Measurements from ENCODE around the gene LINGO1. TPM values are rescaled to one million over a fixed set of nuclear protein-coding genes. Genes with fewer than 3 reads are reported as not detected.

Gene LINGO1
- total and polyA plus RNA-seq, 2 donors (not counting 1 experiment from before 2014, with no cell fraction given) = 0.05 TPM; not detected in 1

DNA sequence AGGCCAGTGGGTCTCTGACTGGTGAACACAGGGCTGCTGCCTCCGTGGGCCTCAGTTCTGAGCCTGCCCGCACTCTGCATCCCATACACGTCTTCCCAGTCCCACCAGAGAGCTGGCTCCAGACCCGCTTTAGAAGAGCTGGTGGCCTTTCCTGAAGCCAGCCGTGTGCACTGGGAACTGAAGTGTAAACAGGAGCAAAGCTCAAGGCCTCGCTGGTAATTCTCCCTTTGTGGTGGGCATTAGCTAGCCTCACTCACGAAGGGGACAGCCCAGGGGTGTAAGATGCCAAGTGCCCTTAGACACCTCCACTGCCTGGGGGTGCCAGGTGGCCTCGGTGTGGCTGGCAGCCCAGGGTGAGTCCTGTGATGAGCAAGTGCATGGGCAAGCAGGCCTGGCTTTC is 12.9 kb upstream of the LINGO1 start:
- TF ChIP-seq, protein P1, sequence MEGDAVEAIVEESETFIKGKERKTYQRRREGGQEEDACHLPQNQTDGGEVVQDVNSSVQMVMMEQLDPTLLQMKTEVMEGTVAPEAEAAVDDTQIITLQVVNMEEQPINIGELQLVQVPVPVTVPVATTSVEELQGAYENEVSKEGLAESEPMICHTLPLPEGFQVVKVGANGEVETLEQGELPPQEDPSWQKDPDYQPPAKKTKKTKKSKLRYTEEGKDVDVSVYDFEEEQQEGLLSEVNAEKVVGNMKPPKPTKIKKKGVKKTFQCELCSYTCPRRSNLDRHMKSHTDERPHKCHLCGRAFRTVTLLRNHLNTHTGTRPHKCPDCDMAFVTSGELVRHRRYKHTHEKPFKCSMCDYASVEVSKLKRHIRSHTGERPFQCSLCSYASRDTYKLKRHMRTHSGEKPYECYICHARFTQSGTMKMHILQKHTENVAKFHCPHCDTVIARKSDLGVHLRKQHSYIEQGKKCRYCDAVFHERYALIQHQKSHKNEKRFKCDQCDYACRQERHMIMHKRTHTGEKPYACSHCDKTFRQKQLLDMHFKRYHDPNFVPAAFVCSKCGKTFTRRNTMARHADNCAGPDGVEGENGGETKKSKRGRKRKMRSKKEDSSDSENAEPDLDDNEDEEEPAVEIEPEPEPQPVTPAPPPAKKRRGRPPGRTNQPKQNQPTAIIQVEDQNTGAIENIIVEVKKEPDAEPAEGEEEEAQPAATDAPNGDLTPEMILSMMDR (conservative IDR thresholded peaks at IDR 0.05 in 1 of 2, IDR thresholded peaks at IDR 0.05 in 1 of 2; ENCODE audit: low read depth in 1 of 2, low read length in 2 of 2) = no peak
- TF ChIP-seq EZH2 (IDR thresholded peaks at IDR 0.05; ENCODE audit: low read length, missing control alignments) = no peak
- H3K79me2 ChIP-seq (ENCODE audit: control insufficient read depth, insufficient read depth, low read length) = no peaks in the 10 kb centered on the region

GRCh38 chr15:77644543-77645247 is 12.0 kb upstream of the LINGO1 start:
- H4K20me1 ChIP-seq (ENCODE audit: control insufficient read depth, extremely low read depth, insufficient read depth, low read length) = no peaks in the 10 kb centered on the region
- H3K4me3 ChIP-seq (replicated peaks in 1 of 4; ENCODE audit: control extremely low read depth in 1 of 4, insufficient read depth in 1 of 4, low read depth in 3 of 4, low read length in 4 of 4) = no peak overlapping the region
- H3K4me1 ChIP-seq (ENCODE audit: control insufficient read depth, extremely low read depth, insufficient read depth, low read length) = no peaks in the 10 kb centered on the region
- H3K79me2 ChIP-seq (ENCODE audit: control insufficient read depth, insufficient read depth, low read length) = no peaks in the 10 kb centered on the region
- peaks cover 2% of the 10 kb centered on the region for H3K27me3 ChIP-seq (ENCODE audit: control insufficient read depth, insufficient read depth, low read length)
- no peak overlapping the region for H3K4me2 ChIP-seq (ENCODE audit: extremely low read depth, insufficient read depth, low read length)
- H3K27ac ChIP-seq (ENCODE audit: insufficient read depth, low read length) = no peak overlapping the region
- no peak for DNase-seq (ENCODE audit: low read depth in 2 of 2)
- no peak overlapping the region for H3K9ac ChIP-seq (ENCODE audit: insufficient read depth, low read length)
- no peaks in the 10 kb centered on the region for H3K9me3 ChIP-seq (ENCODE audit: control insufficient read depth, insufficient read depth, low read depth, low read length)
- no peaks in the 10 kb centered on the region for H3K36me3 ChIP-seq (ENCODE audit: control insufficient read depth, insufficient read depth, low read length)
- TF ChIP-seq, protein P1 (conservative IDR thresholded peaks at IDR 0.05 in 1 of 2, IDR thresholded peaks at IDR 0.05 in 1 of 2; ENCODE audit: low read depth in 1 of 2, low read length in 2 of 2) = no peak
- TF ChIP-seq EZH2 (IDR thresholded peaks at IDR 0.05; ENCODE audit: low read length, missing control alignments) = no peak
- H2AFZ ChIP-seq (ENCODE audit: low read length) = no peak overlapping the region

More for the DNA sequence above, 12.9 kb upstream of the LINGO1 start:
- Histone ChIP-seq H3K9ac (ENCODE audit: insufficient read depth, low read length) (no peak overlapping the region), H3K27me3 (ENCODE audit: control insufficient read depth, insufficient read depth, low read length) (peaks cover 2% of the 10 kb centered on the region), H3K4me1 (ENCODE audit: control insufficient read depth, extremely low read depth, insufficient read depth, low read length) (no peaks in the 10 kb centered on the region), H3K9me3 (ENCODE audit: control insufficient read depth, insufficient read depth, low read depth, low read length) (no peaks in the 10 kb centered on the region), H4K20me1 (ENCODE audit: control insufficient read depth, extremely low read depth, insufficient read depth, low read length) (no peaks in the 10 kb centered on the region), H3K4me3 (replicated peaks in 1 of 4; ENCODE audit: control extremely low read depth in 1 of 4, insufficient read depth in 1 of 4, low read depth in 3 of 4, low read length in 4 of 4) (no peak overlapping the region), H3K27ac (ENCODE audit: insufficient read depth, low read length) (no peak overlapping the region), H2AFZ (ENCODE audit: low read length) (no peak overlapping the region), H3K4me2 (ENCODE audit: extremely low read depth, insufficient read depth, low read length) (no peak overlapping the region), H3K36me3 (ENCODE audit: control insufficient read depth, insufficient read depth, low read length) (no peaks in the 10 kb centered on the region)
- DNase-seq (ENCODE audit: low read depth in 2 of 2) = no peak

GRCh38 chr15:77643764-77644163 is 11.1 kb upstream of the LINGO1 start:
- no peaks in the 10 kb centered on the region for H3K4me1 ChIP-seq (ENCODE audit: control insufficient read depth, extremely low read depth, insufficient read depth, low read length)
- no peak overlapping the region for H3K4me3 ChIP-seq (replicated peaks in 1 of 4; ENCODE audit: control extremely low read depth in 1 of 4, insufficient read depth in 1 of 4, low read depth in 3 of 4, low read length in 4 of 4)
- H3K27ac ChIP-seq (ENCODE audit: insufficient read depth, low read length) = no peak overlapping the region
- H3K36me3 ChIP-seq (ENCODE audit: control insufficient read depth, insufficient read depth, low read length) = no peaks in the 10 kb centered on the region
- TF ChIP-seq, protein P1 (conservative IDR thresholded peaks at IDR 0.05 in 1 of 2, IDR thresholded peaks at IDR 0.05 in 1 of 2; ENCODE audit: low read depth in 1 of 2, low read length in 2 of 2) = no peak
- TF ChIP-seq EZH2 (IDR thresholded peaks at IDR 0.05; ENCODE audit: low read length, missing control alignments) = no peak
- H2AFZ ChIP-seq (ENCODE audit: low read length) = no peak overlapping the region
- no peaks in the 10 kb centered on the region for H4K20me1 ChIP-seq (ENCODE audit: control insufficient read depth, extremely low read depth, insufficient read depth, low read length)
- no peak overlapping the region for H3K4me2 ChIP-seq (ENCODE audit: extremely low read depth, insufficient read depth, low read length)
- H3K9me3 ChIP-seq (ENCODE audit: control insufficient read depth, insufficient read depth, low read depth, low read length) = no peaks in the 10 kb centered on the region
- no peak for DNase-seq (ENCODE audit: low read depth in 2 of 2)
- H3K27me3 ChIP-seq (ENCODE audit: control insufficient read depth, insufficient read depth, low read length) = peaks cover 4% of the 10 kb centered on the region
- no peak overlapping the region for H3K9ac ChIP-seq (ENCODE audit: insufficient read depth, low read length)
- no peaks in the 10 kb centered on the region for H3K79me2 ChIP-seq (ENCODE audit: control insufficient read depth, insufficient read depth, low read length)

Measured in fibroblast of lung (primary cell).